Neural progenitor cell (in vitro differentiated cells): ENCODE data around the gene KLHDC4. TPM values are rescaled to one million over a fixed set of nuclear protein-coding genes. Genes with fewer than 3 reads are reported as not detected.

Source experiments
- DNase-seq: peaks from one replicate; pipeline ENCODE4 v3.0.0-alpha.2; 2016; ENCODE audit warnings: low spot score
- H2AFZ ChIP-seq: fragments of 200-600 bp; sonication (generic); replicated peaks from 2 replicates; pipeline ENCODE4 v1.6.1; 2016; ENCODE audit warnings: antibody characterized with exemption
- H3F3A ChIP-seq: fragments of 200-600 bp; sonication (generic); 2 replicates; pipeline ENCODE4 v1.6.1; 2016; ENCODE audit warnings: antibody characterized with exemption, low read depth
- H3K27ac ChIP-seq: fragments of 200-600 bp; sonication (generic); 2 replicates; pipeline ENCODE4 v1.5.1; 2016; ENCODE audit warnings: mild to moderate bottlenecking
- H3K27me3 ChIP-seq: fragments of 200-600 bp; sonication (generic); 2 replicates; pipeline ENCODE4 v1.6.1; 2016; ENCODE audit warnings: mild to moderate bottlenecking, moderate library complexity
- H3K36me3 ChIP-seq: fragments of 200-600 bp; sonication (generic); 2 replicates; pipeline ENCODE4 v1.5.1; 2016
- H3K4me1 ChIP-seq: fragments of 200-600 bp; sonication (generic); 2 replicates; pipeline ENCODE4 v1.6.1; 2016; ENCODE audit warnings: mixed run types
- H3K4me2 ChIP-seq: fragments of 200-600 bp; sonication (generic); 2 replicates; pipeline ENCODE4 v1.6.1; 2016
- H3K4me3 ChIP-seq: fragments of 200-600 bp; sonication (generic); 2 replicates; pipeline ENCODE4 v1.5.1; 2016
- H3K79me2 ChIP-seq: fragments of 200-600 bp; sonication (generic); 2 replicates; pipeline ENCODE4 v1.6.1; 2016; ENCODE audit warnings: low read depth
- H3K9ac ChIP-seq: fragments of 200-600 bp; sonication (generic); 2 replicates; pipeline ENCODE4 v1.6.1; 2016
- H3K9me3 ChIP-seq: fragments of 200-600 bp; sonication (generic); 2 replicates; pipeline ENCODE4 v1.5.1; 2016; ENCODE audit warnings: low read depth
- H4K20me1 ChIP-seq: fragments of 200-600 bp; sonication (generic); 2 replicates; pipeline ENCODE4 v1.6.1; 2016; ENCODE audit warnings: low read depth
- H3K27ac Mint-ChIP-seq: 3 replicates; pipeline ENCODE4 v1.8.0; 2021; ENCODE audit warnings: mixed read lengths
- H3K27me3 Mint-ChIP-seq: 2 replicates; pipeline ENCODE4 v1.8.0; 2022; ENCODE audit warnings: low read depth, mild to moderate bottlenecking, inconsistent platforms, moderate library complexity, mixed read lengths; ENCODE audit not compliant: insufficient read depth
- H3K36me3 Mint-ChIP-seq: 3 replicates; pipeline ENCODE4 v1.8.0; 2021; ENCODE audit warnings: mixed read lengths
- H3K4me1 Mint-ChIP-seq: 3 replicates; pipeline ENCODE4 v1.8.0; 2021; ENCODE audit warnings: mixed read lengths
- H3K4me3 Mint-ChIP-seq: 3 replicates; pipeline ENCODE4 v1.8.0; 2021; ENCODE audit warnings: mild to moderate bottlenecking, moderate library complexity, mixed read lengths
- H3K9me3 Mint-ChIP-seq: 3 replicates; pipeline ENCODE4 v1.8.0; 2020; ENCODE audit warnings: mixed read lengths
- EZH2 ChIP-seq: fragments of 200-600 bp; sonication (generic); IDR thresholded peaks from 2 replicates; pipeline ENCODE4 v1.6.1; 2017; ENCODE audit warnings: antibody characterized with exemption, mild to moderate bottlenecking, moderate library complexity
- EZH2phosphoT487 ChIP-seq: fragments of 200-600 bp; sonication (generic); IDR thresholded peaks from 2 replicates; pipeline ENCODE4 v1.6.1; 2017; ENCODE audit warnings: antibody characterized with exemption
- total RNA-seq: library from RNA; depleted of rRNA; stranded (reverse); fragments of >200 nt; gene quantifications from 2 replicates; pipeline ENCODE4 v1.2.3, GENCODE V29; 2015; ENCODE audit warnings: low replicate concordance
- TF ChIP-seq, protein P1 (sequence below): fragments of 200-600 bp; sonication (generic); IDR thresholded peaks from 2 replicates; pipeline ENCODE4 v1.5.1; 2017; ENCODE audit warnings: antibody characterized with exemption, mild to moderate bottlenecking

The KLHDC4 gene
- total RNA-seq, 1 donor from 2014 or later = 19.2 TPM

DNA sequence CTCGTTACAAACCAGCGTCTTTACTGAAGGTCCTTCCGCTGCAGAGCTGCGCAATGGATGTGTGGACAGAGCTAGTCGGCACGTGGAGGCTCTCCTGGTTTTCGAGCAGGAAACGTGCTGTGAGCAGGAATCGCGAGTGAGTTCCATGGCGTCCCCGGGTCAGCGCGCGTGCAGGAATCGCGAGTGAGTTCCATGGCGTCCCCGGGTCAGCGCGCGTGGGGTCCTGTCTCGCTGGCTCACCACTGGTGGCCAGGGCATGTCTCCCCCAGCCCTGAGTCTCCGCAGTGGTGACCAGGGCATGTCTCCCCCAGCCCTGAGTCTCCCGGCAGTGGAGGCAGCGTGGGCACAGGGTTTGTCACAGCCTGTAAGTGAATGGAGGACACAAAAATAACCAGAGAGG, 62.7 kb downstream of the KLHDC4 start:
- H3K36me3 Mint-ChIP-seq = peaks cover 5% of the 10 kb centered on the region
- no peaks in the 10 kb centered on the region for H3K27me3 Mint-ChIP-seq
- no peak overlapping the region for H3K27ac ChIP-seq

DNA sequence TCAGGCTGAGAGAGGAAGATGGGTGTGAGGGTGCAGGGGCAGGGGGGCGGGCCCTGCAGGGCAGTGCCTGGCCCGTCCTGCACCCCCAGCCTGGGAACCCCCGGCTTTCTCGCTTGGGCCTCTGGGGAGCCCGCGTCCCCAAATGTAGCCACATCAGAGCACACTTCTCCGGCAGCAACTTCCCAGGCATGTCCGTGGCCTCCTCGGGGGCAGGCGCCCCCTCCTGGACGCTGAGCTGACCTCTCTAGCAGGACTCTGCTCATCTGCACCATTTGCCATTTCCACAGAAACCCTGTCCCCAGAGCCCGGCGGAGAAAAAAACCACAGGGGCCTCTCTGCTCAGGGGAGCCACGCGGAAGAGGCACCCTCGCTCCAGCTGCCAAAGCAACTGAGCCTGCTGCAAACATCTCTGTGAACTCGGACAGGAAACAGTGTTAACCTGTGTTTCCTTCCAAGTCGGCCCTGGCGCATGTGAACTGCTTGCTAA, 63.4 kb downstream of the KLHDC4 start:
- no peak overlapping the region for H3K27ac Mint-ChIP-seq
- H3K27me3 Mint-ChIP-seq = no peaks in the 10 kb centered on the region
- peaks cover 8% of the 10 kb centered on the region for H3K36me3 Mint-ChIP-seq
- DNase-seq = peak; percentile 79
- Histone ChIP-seq H3K27ac (no peak overlapping the region), H3K4me1 (peaks cover 18% of the 10 kb centered on the region), H3K36me3 (no peaks in the 10 kb centered on the region), H4K20me1 (peaks cover 20% of the 10 kb centered on the region), H3K4me3 (no peak overlapping the region), H3K4me2 (no peak overlapping the region), H3K27me3 (no peaks in the 10 kb centered on the region), H3K9ac (no peak overlapping the region), H2AFZ (no peak overlapping the region), H3F3A (no peaks in the 10 kb centered on the region), H3K9me3 (no peaks in the 10 kb centered on the region), H3K79me2 (peaks cover 6% of the 10 kb centered on the region)
- H3K4me1 Mint-ChIP-seq = peaks cover 10% of the 10 kb centered on the region
- TF ChIP-seq EZH2 = no peak
- TF ChIP-seq, protein P1, sequence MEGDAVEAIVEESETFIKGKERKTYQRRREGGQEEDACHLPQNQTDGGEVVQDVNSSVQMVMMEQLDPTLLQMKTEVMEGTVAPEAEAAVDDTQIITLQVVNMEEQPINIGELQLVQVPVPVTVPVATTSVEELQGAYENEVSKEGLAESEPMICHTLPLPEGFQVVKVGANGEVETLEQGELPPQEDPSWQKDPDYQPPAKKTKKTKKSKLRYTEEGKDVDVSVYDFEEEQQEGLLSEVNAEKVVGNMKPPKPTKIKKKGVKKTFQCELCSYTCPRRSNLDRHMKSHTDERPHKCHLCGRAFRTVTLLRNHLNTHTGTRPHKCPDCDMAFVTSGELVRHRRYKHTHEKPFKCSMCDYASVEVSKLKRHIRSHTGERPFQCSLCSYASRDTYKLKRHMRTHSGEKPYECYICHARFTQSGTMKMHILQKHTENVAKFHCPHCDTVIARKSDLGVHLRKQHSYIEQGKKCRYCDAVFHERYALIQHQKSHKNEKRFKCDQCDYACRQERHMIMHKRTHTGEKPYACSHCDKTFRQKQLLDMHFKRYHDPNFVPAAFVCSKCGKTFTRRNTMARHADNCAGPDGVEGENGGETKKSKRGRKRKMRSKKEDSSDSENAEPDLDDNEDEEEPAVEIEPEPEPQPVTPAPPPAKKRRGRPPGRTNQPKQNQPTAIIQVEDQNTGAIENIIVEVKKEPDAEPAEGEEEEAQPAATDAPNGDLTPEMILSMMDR = peak; percentile 75
- TF ChIP-seq EZH2phosphoT487 = no peak
- H3K4me3 Mint-ChIP-seq = no peak overlapping the region
- no peaks in the 10 kb centered on the region for H3K9me3 Mint-ChIP-seq

More for the DNA sequence above, 62.7 kb downstream of the KLHDC4 start:
- no peak overlapping the region for H3K4me2 ChIP-seq
- no peak overlapping the region for H3K4me3 Mint-ChIP-seq
- no peaks in the 10 kb centered on the region for H3K9me3 Mint-ChIP-seq
- H4K20me1 ChIP-seq = peaks cover 20% of the 10 kb centered on the region
- H3K27me3 ChIP-seq = no peaks in the 10 kb centered on the region
- no peaks in the 10 kb centered on the region for H3K9me3 ChIP-seq
- no peak overlapping the region for H3K9ac ChIP-seq
- H3K4me1 ChIP-seq = peaks cover 18% of the 10 kb centered on the region
- peaks cover 6% of the 10 kb centered on the region for H3K79me2 ChIP-seq
- TF ChIP-seq EZH2phosphoT487 = no peak
- TF ChIP-seq, protein P1 = no peak
- TF ChIP-seq EZH2 = no peak
- no peaks in the 10 kb centered on the region for H3F3A ChIP-seq
- no peak overlapping the region for H3K4me3 ChIP-seq
- DNase-seq = no peak
- no peak overlapping the region for H2AFZ ChIP-seq
- H3K27ac Mint-ChIP-seq = no peak overlapping the region
- peaks cover 10% of the 10 kb centered on the region for H3K4me1 Mint-ChIP-seq
- H3K36me3 ChIP-seq = no peaks in the 10 kb centered on the region

DNA sequence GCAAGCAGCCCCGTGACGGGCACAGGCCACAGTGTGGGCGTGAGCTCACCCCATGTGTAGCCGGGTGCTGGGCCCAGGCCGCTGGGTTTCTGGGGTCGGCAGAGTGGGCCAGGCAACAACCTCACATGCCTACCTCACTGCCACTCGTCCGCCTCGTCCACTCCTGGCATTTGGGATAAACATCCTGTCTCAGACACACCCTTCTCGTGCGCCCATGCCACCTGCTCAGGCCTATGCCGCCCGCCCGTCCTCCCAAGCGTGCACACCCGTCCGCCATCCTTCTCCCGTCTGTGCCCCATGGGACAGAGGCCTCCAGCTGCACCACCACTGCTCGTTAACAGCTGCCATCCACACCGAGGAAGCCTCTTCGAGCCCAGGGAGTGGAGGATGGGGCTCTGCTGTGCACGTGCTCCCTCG, 64.3 kb downstream of the KLHDC4 start:
- TF ChIP-seq, protein P1 = no peak
- TF ChIP-seq EZH2phosphoT487 (no peak), EZH2 (no peak)
- no peak overlapping the region for H3K4me3 Mint-ChIP-seq
- peaks cover 6% of the 10 kb centered on the region for H3K79me2 ChIP-seq
- peaks cover 15% of the 10 kb centered on the region for H3K4me1 ChIP-seq
- H3K36me3 ChIP-seq = no peaks in the 10 kb centered on the region
- no peaks in the 10 kb centered on the region for H3K9me3 Mint-ChIP-seq
- no peak for DNase-seq
- H2AFZ ChIP-seq = no peak overlapping the region
- no peak overlapping the region for H3K27ac Mint-ChIP-seq
- no peaks in the 10 kb centered on the region for H3F3A ChIP-seq
- H3K4me3 ChIP-seq = no peak overlapping the region
- H3K27me3 Mint-ChIP-seq = no peaks in the 10 kb centered on the region
- H3K4me2 ChIP-seq = no peak overlapping the region
- H3K36me3 Mint-ChIP-seq = peaks cover 8% of the 10 kb centered on the region
- H3K4me1 Mint-ChIP-seq = peaks cover 7% of the 10 kb centered on the region
- no peak overlapping the region for H3K9ac ChIP-seq
- no peaks in the 10 kb centered on the region for H3K27me3 ChIP-seq
- H3K9me3 ChIP-seq = no peaks in the 10 kb centered on the region
- H3K27ac ChIP-seq = no peak overlapping the region
- peaks cover 11% of the 10 kb centered on the region for H4K20me1 ChIP-seq
